ENCODE results near the gene MAP3K5. TPM values are rescaled to one million over a fixed set of nuclear protein-coding genes. Genes with fewer than 3 reads are reported as not detected.

Gene MAP3K5
- total RNA-seq, 1 donor from 2014 or later = 0.09 TPM

GRCh38 chr6:136769759-136770158, 22.5 kb downstream of the MAP3K5 start:
- Mint-ChIP-seq H3K27ac (ENCODE audit: unreplicated experiment) (no peak overlapping the region), H3K9me3 (no peaks in the 10 kb centered on the region), H3K36me3 (ENCODE audit: low read depth) (no peaks in the 10 kb centered on the region), H3K4me1 (no peaks in the 10 kb centered on the region), H3K27me3 (ENCODE audit: low read depth) (peaks cover 2% of the 10 kb centered on the region), H3K4me3 (no peak overlapping the region)
- TF ChIP-seq CTCF (conservative IDR thresholded peaks at IDR 0.05) = no peak
- no peak for DNase-seq (ENCODE audit: low read depth, low spot score)

- H3K27me3 Mint-ChIP-seq (ENCODE audit: low read depth) = peaks cover 2% of the 10 kb centered on the region
- no peak overlapping the region for H3K27ac Mint-ChIP-seq (ENCODE audit: unreplicated experiment)
Measured at GRCh38 chr6:136769124-136769523, 23.2 kb downstream of the MAP3K5 start.

GRCh38 chr6:136767570-136768309, 24.5 kb downstream of the MAP3K5 start:
- no peaks in the 10 kb centered on the region for H3K4me1 Mint-ChIP-seq
- H3K4me3 Mint-ChIP-seq = no peak overlapping the region
- H3K27ac Mint-ChIP-seq (ENCODE audit: unreplicated experiment) = no peak overlapping the region
- DNase-seq (ENCODE audit: low read depth, low spot score) = no peak
- no peaks in the 10 kb centered on the region for H3K9me3 Mint-ChIP-seq
- no peak for TF ChIP-seq CTCF (conservative IDR thresholded peaks at IDR 0.05)
- H3K36me3 Mint-ChIP-seq (ENCODE audit: low read depth) = no peaks in the 10 kb centered on the region
- peaks cover 2% of the 10 kb centered on the region for H3K27me3 Mint-ChIP-seq (ENCODE audit: low read depth)

More at GRCh38 chr6:136769124-136769523, 23.2 kb downstream of the MAP3K5 start:
- Mint-ChIP-seq H3K9me3 (no peaks in the 10 kb centered on the region), H3K36me3 (ENCODE audit: low read depth) (no peaks in the 10 kb centered on the region), H3K4me1 (no peaks in the 10 kb centered on the region), H3K4me3 (no peak overlapping the region)
- no peak for TF ChIP-seq CTCF (conservative IDR thresholded peaks at IDR 0.05)
- no peak for DNase-seq (ENCODE audit: low read depth, low spot score)

- DNase-seq (ENCODE audit: low read depth, low spot score) = no peak
- H3K4me3 Mint-ChIP-seq = no peak overlapping the region
- H3K9me3 Mint-ChIP-seq = no peaks in the 10 kb centered on the region
- no peaks in the 10 kb centered on the region for H3K36me3 Mint-ChIP-seq (ENCODE audit: low read depth)
- peaks cover 2% of the 10 kb centered on the region for H3K27me3 Mint-ChIP-seq (ENCODE audit: low read depth)
- peaks cover 2% of the 10 kb centered on the region for H3K4me1 Mint-ChIP-seq
- no peak for TF ChIP-seq CTCF (conservative IDR thresholded peaks at IDR 0.05)
- H3K27ac Mint-ChIP-seq (ENCODE audit: unreplicated experiment) = no peak overlapping the region
Measured at GRCh38 chr6:136767103-136767502, 25.2 kb downstream of the MAP3K5 start.

GRCh38 chr6:136766274-136766673, 26.0 kb downstream of the MAP3K5 start:
- peaks cover 2% of the 10 kb centered on the region for H3K27me3 Mint-ChIP-seq (ENCODE audit: low read depth)
- TF ChIP-seq CTCF (conservative IDR thresholded peaks at IDR 0.05) = no peak

More at GRCh38 chr6:136766274-136766673, 26.0 kb downstream of the MAP3K5 start:
- Mint-ChIP-seq H3K9me3 (no peaks in the 10 kb centered on the region), H3K4me1 (peaks cover 11% of the 10 kb centered on the region), H3K4me3 (no peak overlapping the region), H3K27ac (ENCODE audit: unreplicated experiment) (no peak overlapping the region), H3K36me3 (ENCODE audit: low read depth) (no peaks in the 10 kb centered on the region)
- no peak for DNase-seq (ENCODE audit: low read depth, low spot score)
